Stimulated activated CD4-positive, alpha-beta T cell treated with anti-CD3 and anti-CD28 coated beads, Interleukin-2, amount 100 ng/mL, for 24 hours (primary cell): ENCODE measurements around the gene QPRT.
"Not testable (repeated sequence)": the region's sequence is repeated elsewhere in the genome, so short reads cannot be mapped to it uniquely, and the experiment has no call there.

Source experiments
- DNase-seq, 2 donors: peaks; one replicate each; pipeline ENCODE4 v3.0.0-alpha.2; 2020

The QPRT gene

GRCh38 chr16:29694384-29695195 is 15.6 kb downstream of the QPRT start:
- no peak for DNase-seq

GRCh38 chr16:29695675-29696074 is 16.7 kb downstream of the QPRT start:
- not testable (repeated sequence) for DNase-seq

GRCh38 chr16:29696881-29697331 is 17.9 kb downstream of the QPRT start:
- DNase-seq = no peak

DNA sequence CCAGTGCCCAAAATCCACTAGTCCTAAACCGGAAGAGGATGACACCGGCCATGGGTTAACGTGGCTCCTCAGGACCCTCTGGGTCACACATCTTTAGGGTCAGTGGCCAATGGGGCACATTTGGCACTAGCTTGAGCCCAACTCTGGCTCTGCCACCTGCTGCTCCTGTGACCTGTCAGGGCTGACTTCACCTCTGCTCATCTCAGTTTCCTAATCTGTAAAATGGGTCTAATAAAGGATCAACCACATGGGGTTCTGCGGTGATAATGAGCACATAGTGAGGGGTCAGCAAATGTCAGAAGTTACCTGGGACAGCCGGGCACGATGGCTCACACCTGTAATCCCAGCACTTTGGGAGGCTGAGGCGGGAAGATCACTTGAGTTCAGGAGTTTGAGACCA is 18.4 kb downstream of the QPRT start:
- DNase-seq = no peak

DNA sequence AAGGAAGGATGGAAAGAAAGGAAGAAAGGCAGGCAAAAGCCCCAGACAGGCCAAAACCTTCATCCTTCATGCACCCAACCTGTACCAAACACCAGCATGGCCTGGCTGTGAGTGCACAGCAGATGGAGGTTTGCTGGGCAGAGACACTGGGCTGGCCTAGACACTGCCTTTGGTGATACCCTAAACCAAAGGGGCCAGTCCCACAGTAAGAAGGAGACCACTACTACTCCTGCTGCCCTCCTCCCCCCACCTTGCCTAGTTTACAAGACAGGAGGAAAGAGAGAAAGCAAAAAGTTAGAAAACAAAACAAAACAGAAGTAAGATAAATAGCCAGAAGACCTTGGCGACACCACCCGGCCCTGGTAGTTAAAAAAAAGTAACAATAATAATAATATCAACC is 19.1 kb downstream of the QPRT start:
- no peak for DNase-seq

- no peak for DNase-seq
These were observed 19.7 kb downstream of the QPRT start for GRCh38 chr16:29698484-29699323.

DNA sequence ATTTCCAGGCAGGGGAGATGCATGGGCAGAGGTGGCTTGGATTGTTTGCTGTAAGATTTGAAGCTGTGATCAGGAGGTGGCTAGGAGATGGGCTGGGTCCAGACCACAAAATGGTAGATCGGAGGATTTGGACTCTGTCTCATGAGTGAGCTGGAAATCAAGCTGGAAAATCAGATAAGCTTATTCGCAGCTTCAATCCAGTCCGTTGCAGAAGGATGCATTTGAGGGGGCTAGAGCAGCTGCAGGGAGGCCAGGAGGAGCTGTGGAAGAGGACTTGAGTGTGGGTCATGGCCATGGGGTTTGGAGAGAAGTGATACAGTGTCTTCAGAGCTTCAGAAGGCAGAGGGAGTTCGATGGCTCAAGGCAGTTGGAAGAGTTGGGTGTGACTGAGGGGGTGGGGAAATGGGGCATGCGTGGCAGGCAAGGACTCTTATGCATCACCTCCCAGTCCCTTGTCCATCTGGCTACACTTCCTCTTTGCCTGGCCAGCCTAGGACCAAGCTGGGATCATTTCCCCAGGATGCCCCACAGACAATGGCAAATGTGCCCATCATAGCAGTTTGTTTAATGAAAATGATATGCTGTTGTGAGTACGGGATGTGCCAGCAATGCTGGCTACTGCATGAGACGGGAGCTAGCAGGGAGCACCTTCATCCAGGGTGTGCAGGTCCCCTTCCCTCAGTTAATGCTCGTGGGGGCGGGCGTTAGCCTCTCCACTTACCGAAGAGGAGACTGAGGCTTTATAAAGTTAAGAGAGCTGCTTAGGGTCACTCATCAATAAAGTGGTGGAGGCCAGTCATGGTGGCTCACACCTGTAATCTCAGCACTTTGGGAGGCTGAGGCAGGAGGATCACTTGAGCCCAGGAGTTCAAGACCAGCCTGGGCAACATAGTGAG is 20.6 kb downstream of the QPRT start:
- no peak for DNase-seq

- peak; percentile 78 to 80 for DNase-seq
These were observed 21.4 kb downstream of the QPRT start for GRCh38 chr16:29700253-29700987.

DNA sequence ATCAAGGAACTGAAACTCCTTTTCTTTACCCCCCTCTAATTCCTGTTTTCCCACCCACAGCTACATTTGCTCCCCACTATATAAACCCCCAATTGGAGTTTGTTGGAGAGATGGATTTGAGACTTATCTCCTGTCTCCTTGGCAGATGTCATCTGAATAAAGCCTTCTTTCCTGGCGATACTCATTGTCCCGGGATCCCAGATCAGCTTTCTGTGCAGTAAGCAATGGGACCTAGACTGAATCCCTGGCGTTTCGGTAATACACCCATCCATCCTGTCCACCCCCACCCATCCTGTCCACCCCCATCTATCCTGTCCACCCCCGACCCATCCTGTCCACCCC is 22.2 kb downstream of the QPRT start:
- DNase-seq = no peak

DNA sequence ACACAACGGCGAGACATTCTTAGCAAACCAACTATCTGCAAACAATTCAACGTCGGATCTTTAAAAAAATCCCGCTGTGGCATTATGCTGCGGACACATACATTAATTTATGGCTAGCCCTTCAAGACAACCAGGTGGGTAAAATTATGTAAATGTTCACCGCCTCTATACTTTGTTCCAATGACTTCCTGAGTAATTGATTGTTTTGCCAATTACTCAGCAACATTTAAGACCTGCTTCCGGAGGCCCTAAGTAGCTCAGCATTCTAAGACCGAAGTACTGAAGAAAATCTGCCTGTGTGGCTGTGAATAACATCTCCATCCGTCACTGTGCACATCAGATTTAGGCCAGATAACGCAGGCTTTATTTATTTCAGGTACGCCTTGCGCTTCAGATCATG is 23.3 kb downstream of the QPRT start:
- DNase-seq = no peak

GRCh38 chr16:29705030-29705429 is 26.1 kb downstream of the QPRT start:
- no peak for DNase-seq

DNA sequence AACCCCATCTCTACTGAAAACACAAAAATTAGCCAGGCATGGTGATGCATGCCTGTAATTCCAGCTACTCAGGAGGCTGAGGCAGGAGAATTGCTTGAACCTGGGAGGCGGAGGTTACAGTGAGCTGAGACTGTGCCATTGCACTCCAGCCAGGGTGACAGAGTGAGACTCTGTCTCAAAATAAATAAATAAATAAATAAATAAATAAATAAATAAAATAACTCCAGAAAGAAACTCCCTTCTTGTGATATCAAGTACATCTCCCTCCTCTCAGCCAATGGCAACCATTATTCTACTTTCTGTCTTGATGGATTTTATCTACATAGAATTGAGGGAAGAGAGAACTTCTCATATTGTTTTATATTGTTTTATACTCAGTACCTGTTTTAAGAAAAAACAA is 28.2 kb downstream of the QPRT start:
- not testable (repeated sequence) for DNase-seq

- no peak for DNase-seq
These were observed 30.1 kb downstream of the QPRT start for GRCh38 chr16:29708917-29709600.

GRCh38 chr16:29709657-29710056 is 30.7 kb downstream of the QPRT start:
- DNase-seq = not testable (repeated sequence)

GRCh38 chr16:29710227-29711219 is 31.5 kb downstream of the QPRT start:
- peak; percentile 15 to 30 for DNase-seq

GRCh38 chr16:29712809-29713208 is 33.8 kb downstream of the QPRT start:
- no peak for DNase-seq

DNA sequence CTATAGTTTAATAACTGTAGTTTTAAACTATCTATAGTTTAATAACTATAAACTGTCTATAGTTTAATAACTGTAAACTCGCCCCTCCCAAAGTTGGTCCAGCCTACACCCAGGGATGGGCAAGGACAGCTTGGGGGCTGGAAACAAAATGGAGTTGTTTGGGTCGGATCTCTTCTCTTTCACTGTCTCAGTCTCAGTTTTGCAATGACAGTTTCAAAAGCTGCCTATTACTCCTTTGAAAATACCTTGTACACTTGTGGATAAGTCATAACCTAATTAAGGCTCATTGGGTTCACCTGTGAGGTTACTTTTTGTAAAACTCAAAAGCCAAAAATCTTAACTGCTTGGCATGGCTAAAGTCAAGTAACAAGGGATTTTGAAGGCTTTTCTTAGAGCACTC is 35.4 kb downstream of the QPRT start:
- no peak for DNase-seq

DNA sequence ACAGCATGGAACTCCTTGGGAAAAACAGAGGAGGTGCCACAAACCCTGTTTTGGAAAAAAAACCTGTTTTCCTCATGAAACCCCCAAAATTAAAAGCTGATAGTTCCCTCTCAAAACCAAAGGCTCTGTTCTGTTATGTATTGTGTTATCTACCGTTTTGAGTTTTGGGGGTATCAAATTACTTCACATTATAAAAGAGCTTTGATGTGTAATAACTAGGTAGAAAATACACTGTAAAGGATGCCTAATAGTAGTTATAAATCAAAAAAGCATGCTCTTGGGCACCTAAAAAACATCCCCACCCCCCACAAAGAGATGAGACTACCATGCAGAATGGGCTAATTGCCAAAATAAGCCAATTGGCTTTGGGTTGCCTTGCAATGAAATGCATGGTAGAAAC is 36.0 kb downstream of the QPRT start:
- DNase-seq = no peak

GRCh38 chr16:29717113-29717512 is 38.1 kb downstream of the QPRT start:
- DNase-seq = no peak

- DNase-seq = no peak
These were observed 40.1 kb downstream of the QPRT start for GRCh38 chr16:29719063-29719462.
